GM12872 (cell line): ENCODE data around the gene ZBTB42.

Source experiments
- TF ChIP-seq, protein P1 (sequence below): IDR thresholded peaks from 3 replicates; pipeline ENCODE4 v1.5.1; 2011; ENCODE audit warnings: low read depth, mild to moderate bottlenecking, low read length, moderate library complexity; ENCODE audit not compliant: insufficient read depth

The ZBTB42 gene

DNA sequence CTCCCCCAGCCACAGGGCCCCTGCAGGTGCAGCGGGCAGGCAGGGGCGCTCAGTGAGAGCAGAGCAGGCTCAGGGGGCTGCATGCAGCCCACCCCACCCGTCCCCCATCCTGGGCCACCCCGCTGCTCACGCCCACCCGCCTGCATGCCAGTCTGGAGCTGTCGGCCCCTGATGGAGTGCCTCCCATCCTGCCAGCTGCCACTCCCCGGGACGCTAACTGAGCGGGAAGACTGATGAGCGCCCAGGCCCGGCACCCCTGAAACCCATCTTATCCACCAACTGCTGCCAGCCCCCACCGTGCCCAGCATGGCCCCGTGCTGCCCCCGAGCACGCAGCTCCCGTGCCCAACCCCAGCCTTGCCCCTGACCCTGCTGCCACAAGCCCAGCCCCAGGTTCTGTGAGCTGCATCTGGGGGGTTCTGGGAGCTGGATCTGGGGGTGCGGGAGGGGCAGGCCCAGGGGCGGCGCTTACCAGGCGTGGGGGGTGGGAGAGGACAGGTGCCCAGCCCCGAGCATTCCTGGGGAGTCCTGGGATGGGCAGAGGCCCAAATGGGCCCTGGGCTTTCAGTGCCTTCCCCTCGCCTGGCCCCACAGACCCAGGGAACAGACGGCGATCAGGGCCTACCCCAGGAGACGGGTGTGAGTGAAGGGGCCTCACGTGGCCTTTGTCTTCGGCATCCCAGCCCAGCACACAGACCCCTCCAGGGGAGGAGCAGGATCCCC lies 18.7 kb upstream of the ZBTB42 start:
- TF ChIP-seq, protein P1, sequence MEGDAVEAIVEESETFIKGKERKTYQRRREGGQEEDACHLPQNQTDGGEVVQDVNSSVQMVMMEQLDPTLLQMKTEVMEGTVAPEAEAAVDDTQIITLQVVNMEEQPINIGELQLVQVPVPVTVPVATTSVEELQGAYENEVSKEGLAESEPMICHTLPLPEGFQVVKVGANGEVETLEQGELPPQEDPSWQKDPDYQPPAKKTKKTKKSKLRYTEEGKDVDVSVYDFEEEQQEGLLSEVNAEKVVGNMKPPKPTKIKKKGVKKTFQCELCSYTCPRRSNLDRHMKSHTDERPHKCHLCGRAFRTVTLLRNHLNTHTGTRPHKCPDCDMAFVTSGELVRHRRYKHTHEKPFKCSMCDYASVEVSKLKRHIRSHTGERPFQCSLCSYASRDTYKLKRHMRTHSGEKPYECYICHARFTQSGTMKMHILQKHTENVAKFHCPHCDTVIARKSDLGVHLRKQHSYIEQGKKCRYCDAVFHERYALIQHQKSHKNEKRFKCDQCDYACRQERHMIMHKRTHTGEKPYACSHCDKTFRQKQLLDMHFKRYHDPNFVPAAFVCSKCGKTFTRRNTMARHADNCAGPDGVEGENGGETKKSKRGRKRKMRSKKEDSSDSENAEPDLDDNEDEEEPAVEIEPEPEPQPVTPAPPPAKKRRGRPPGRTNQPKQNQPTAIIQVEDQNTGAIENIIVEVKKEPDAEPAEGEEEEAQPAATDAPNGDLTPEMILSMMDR: no peak

DNA sequence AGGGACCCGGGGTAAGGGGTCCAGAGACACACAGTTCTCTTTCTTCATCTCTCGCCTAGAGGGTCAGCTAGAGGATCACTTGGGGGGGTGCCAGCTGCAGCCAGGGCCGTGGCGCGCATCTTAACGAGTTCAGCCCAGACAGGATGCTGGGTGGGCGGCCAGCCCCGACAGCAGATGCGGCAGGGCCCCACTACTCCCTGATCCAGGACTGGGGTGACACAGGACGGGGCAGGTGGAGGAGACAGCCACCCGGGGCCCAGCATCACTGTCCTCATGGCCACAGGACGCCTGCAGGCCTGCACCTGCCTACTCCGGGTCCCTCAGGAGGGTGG lies 18.1 kb upstream of the ZBTB42 start:
- TF ChIP-seq, protein P1: no peak

DNA sequence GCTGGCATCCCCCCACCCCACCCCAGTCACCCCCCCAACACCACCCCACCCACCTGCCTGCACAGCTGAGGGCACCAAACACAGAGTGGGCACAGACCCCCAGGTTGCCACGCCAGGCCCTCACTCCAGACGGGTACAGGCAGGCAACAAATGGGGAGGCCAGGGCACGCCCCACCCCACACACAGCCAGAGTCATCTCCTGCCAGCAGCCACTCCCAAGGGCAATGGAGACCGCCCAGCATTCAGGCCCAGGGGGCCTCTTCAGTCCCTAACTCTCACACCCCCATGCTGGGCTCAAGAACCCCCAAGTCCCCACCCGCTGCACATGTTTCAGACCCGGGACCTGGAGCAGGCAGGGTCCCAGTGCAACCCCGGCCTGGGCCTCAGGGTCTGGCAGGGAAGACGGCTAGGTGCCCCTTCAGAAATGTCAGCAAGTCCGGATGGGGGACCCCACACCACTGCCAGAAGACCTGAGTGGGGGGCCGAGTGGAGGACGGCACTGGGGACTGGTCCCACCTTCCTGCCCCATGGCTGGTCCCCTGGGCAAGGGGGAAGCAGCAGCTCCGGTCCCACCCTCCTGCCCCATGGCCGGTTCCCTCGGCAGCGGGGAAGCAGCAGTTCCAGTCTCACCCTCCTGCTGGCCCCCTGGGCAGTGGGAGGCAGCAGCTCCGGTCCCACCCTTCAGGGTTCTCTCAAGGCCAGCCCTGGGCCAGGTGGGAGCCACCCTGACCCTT lies 17.2 kb upstream of the ZBTB42 start:
- TF ChIP-seq, protein P1: no peak

GRCh38 chr14:104784218-104784568 lies 16.7 kb upstream of the ZBTB42 start:
- TF ChIP-seq, protein P1: no peak

GRCh38 chr14:104784846-104785707 lies 15.8 kb upstream of the ZBTB42 start:
- TF ChIP-seq, protein P1: no peak

GRCh38 chr14:104785708-104786080 lies 15.2 kb upstream of the ZBTB42 start:
- TF ChIP-seq, protein P1: no peak

DNA sequence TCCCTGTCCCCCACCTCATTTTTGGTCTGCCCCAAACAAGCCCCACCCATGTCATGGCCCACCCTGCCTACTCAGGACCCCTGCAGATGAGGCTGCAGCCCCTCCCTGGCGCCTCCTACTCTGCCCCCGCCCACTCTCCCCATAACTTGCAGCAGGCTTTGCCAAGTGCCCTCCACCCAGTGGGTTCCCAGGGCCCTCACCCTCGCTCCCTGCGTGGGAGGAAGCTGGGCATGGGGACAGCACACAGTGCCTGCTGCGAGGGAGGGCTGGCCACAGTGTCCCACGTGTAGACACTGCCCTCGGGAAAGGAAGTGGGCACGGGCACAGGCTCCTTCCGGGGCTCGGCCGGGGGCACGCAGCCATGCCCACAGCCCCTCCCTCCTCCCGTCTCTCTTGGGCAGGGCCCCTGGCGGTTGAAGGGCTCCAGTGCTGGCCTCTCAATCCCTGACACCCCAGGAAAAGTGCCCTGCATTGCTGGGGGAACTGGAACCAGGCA lies 14.8 kb upstream of the ZBTB42 start:
- TF ChIP-seq, protein P1: no peak
